Measurements from ENCODE around the gene NT5DC2.
A peak's percentile ranks its signal among the peaks of the same experiment; 100 is the strongest.
"Not testable (repeated sequence)": the region's sequence is repeated elsewhere in the genome, so short reads cannot be mapped to it uniquely, and the experiment has no call there.

NT5DC2 gene

GRCh38 chr3:52537165-52537620, 3.5 kb upstream of the NT5DC2 start:
- no peak for FAIRE-seq

DNA sequence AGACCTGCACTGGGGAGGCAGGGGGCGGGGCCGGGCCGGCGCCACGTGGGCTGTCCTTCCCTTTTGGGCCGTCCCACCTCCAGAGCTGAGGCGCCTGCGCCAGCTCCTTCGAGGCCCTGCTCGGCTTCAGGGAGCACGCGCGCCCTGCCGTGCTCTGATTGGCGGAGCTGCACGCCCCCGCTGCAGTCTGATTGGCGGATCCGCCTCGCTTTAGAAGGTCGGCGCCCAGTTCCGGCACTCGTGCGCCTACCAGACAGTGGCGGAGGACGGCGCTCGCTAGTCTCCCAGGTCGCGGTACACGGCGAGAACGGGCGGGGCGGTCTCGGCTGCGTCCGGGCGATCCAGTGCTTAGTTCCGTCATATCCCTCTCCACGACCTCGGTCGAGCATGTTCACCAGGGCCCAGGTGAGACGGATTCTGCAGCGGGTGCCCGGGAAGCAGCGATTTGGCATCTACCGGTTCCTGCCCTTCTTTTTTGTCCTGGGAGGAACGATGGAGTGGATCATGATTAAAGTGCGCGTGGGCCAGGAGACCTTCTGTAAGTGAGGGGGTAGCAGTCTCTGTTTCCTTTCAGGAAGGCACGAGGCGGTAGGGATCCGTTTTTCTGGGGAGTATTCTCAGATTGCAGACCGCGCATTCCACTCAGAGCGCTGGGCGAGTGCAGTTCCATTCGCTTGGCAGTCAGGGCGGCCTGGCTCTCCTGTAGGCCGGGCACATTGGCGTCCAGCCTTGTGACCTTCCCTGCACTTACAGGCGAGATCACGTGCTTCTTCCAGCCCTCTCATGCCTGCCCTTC, 2.9 kb upstream of the NT5DC2 start, which contains the start of gene UQCC5:
Gene UQCC5 (plus strand): TSS at position 237 of the 796 bp plus-strand sequence. CDS start 151 bp downstream, at position 388.
- FAIRE-seq: peak; percentile 98

DNA sequence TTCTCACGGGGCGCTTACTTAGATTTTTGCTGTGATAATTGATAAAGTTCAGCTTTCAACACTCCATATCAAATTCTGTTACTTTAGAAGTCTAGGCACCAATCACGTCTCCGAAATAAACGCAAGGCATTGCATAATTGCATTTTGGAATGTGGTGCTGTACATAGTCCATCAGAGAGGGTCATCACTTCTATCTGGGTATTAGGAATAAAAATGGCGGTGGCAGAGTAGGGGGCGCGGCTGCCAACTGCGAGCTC, 2.4 kb upstream of the NT5DC2 start:
- no peak for FAIRE-seq

GRCh38 chr3:52535411-52536111, 1.9 kb upstream of the NT5DC2 start:
- FAIRE-seq: no peak

- FAIRE-seq: peak; percentile 92
These were observed 875 bp upstream of the NT5DC2 start for GRCh38 chr3:52534281-52535183.

DNA sequence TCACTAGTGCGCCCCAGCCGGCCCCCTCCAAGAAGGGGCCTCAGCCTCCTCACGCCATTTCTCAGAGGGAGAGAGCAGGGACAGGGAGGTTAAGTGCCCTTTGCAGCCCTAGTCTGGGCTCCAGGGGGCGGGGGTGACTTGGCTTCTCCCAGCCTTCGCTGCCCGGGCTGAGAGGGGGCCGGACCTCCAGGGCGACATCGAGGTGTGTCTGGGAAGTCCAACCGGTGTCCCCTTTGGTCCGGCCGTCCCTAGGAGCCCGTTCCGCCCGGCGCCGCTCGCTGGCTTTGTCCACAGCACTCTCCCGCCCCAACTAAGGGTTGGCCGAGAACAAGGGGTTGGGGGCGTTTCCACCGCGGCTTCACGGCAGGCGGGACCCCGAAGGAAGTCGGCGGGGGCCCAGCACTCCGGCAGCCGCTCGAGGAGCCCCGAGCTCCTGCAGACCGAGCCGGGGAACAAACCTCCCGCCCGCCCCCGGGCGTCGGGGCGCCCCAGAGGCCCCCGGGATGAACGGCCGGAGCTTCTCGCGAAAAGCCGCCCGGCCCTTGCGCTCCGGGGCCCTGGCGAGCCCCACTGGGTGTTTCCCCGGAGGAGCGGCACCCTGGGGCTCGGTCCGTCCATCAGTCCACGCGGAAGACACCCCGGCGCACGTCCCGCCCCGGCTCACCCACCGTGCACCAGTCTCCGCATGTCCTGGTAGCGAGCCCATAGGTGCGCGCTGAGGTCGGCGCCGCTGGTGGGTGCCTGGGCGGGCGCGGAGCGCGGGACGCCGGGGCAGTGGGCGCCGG, 627 bp downstream of the NT5DC2 start:
- FAIRE-seq: no peak

GRCh38 chr3:52532517-52532837, 1.2 kb downstream of the NT5DC2 start:
- no peak for FAIRE-seq

DNA sequence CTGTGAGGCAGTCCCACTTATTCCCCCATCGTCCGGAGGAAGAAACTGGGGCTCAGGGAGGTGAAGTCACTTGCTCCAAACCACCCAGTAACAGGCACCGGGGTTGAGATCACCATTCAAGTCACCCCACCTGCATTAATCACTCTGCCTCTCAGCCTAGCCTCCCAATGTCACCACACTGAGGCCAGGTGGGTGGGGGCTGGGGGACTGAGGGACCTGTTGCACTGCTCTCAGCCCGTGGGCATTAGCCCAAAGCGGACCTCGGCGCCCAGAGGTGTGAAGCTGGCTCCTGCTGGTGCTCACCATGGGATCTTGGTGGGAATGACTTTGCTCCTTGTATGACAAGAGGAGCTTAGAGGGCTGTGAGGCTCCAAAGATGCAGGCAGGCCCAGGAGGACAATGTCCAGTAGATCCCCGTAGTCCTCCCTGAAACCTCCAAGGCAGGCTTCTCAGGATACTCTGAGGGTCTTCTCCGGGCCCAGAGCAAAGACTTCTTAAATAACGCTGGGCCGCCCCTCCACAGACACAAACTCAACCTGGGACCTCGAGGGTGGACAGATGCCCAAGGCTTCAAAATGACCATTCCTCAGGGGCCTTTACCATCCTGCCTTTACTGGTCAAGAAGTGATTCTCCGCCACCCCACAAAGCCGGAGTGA, 1.7 kb downstream of the NT5DC2 start:
- no peak for FAIRE-seq

DNA sequence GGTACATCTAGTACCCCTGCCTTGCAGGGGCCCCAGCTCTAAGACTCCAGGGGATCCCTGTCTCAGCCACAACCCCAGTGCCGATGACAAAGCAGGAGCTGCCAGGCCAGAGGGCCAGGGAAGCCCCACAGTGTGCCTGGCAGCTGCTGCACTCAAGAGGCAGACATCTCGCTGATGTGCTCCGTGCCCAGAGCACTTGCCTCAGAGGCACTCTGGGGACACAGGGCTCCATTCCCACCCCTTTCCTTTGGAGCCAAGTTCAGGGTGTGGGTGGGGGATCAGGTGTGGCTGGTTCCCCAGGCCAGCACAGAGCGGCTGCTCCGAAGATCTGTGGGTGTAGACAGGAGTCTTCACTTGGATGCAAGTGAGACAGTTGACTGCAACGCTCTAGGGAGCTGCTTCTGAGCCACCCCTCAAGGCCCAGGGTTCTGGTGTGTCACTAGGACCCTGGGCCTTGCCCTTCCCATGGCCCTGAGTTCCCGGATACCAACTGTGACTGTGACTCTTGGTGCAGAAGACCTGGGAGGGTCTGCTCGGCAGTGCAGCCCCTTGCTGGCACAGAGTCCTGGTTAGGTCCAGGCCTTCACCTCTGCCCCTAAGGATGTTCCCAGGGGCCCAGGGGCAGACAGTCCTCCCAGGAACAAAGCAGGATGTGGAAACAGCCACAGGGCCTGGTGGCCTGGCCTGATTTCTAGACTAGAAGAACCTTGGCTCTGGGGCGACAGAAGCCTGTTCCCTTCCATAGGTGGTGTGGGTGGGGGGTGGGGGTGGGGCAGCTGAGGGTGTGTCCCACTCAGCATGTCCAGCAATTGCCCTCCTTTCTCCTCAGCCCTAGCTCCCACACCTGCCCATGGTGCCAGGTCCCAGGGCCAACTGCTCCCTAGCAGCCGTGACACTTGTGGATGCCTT, 2.5 kb downstream of the NT5DC2 start:
- no peak for FAIRE-seq

GRCh38 chr3:52529376-52530333, 4.0 kb downstream of the NT5DC2 start:
- no peak for FAIRE-seq

- no peak for FAIRE-seq
These were observed 4.9 kb downstream of the NT5DC2 start for GRCh38 chr3:52528586-52529375.

GRCh38 chr3:52527732-52528585, 5.7 kb downstream of the NT5DC2 start:
- FAIRE-seq: no peak

DNA sequence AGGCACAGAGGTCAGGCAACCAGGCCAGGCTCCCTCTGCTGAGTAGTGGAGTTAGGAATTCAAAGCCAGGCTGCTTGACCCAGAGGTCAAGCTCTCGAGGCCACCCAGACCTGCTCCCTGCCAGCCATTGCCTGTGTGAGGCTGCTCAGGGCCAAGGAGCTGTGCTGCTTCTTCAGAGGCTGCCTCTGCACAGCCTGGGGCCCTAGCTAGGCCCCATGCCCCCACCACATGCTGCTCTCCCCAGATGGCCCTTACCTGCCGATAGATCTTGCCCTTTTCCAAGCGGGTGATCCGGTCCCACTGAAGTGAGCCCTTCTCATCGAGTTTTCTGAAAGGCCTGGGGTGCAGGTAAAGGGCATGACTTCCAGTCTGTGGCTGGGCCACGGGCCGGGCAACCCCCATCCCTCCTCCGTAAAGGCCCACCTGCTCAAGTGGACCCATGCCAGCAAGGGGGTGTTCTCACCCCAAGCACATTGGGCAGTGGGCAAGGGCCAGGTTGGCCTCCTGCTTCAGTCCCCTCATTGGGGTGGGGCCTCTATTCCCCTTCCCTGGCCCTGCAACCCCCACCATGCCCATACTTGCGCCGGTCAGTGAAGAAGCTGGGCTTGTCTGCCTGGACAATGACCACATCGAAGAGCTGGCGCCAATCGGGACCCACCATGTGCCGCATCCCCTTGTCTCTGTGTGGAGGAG, 6.5 kb downstream of the NT5DC2 start:
- no peak for FAIRE-seq

- not testable (repeated sequence) for FAIRE-seq
These were observed 7.0 kb downstream of the NT5DC2 start for GRCh38 chr3:52526671-52527038.

GRCh38 chr3:52525680-52526561, 7.7 kb downstream of the NT5DC2 start:
- no peak for FAIRE-seq
